ENCODE data around the gene PEX26.
A peak's percentile ranks its signal among the peaks of the same experiment; 100 is the strongest.

PEX26 gene

GRCh38 chr22:18077639-18078328, at the start of gene PEX26:
Gene PEX26 (plus strand): TSS chr22:18077990. CDS start chr22:18078377, 387 bp downstream.
- H3K4me3 ChIP-seq (ENCODE audit: low read depth, low read length), result peak within 1 kb of the TSS; percentile 97
- no peak for TF ChIP-seq CTCF (IDR thresholded peaks at IDR 0.05; ENCODE audit: borderline replicate concordance, insufficient read depth, low read depth, low read length)

DNA sequence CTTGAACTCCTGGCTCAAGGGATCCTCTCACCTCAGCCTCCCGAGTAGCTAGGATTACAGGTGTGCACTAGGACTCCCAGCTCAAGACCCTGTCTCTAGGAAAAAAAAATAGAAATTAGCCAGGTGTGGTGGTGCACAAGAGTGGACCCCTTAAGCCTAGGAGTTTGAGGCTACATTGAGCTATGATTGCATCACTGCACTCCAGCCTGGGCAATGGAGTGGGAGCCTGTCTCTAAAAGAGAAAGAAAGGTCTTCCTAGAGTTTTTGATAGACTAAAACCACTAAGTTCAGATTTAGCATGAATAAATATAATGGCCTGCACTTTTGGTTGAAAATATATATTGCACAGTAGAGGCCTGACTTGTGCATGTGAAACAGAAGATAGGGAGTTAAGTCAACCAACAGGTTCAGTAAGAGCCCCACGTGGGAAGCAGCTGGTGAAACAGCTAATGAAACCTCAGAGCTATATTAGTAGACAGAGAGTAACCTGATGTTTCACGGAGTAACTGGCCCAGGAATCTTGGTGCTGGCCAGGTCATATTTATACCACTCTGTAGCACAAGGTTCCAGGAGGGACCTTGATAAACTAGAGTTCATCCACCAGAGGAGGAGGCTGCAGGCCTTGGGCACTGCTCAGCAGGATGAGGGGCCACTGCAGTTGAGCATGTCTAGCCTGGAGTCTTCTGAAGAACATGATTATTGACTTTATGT, 48.8 kb upstream of the PEX26 start:
- H3K4me3 ChIP-seq (ENCODE audit: low read depth, low read length), result no peak overlapping the region
- no peak for TF ChIP-seq CTCF (IDR thresholded peaks at IDR 0.05; ENCODE audit: borderline replicate concordance, insufficient read depth, low read depth, low read length)

GRCh38 chr22:18029686-18030267, 48.0 kb upstream of the PEX26 start:
- no peak for TF ChIP-seq CTCF (IDR thresholded peaks at IDR 0.05; ENCODE audit: borderline replicate concordance, insufficient read depth, low read depth, low read length)
- no peak overlapping the region for H3K4me3 ChIP-seq (ENCODE audit: low read depth, low read length)

- no peak for TF ChIP-seq CTCF (IDR thresholded peaks at IDR 0.05; ENCODE audit: borderline replicate concordance, insufficient read depth, low read depth, low read length)
- no peak overlapping the region for H3K4me3 ChIP-seq (ENCODE audit: low read depth, low read length)
Observed at GRCh38 chr22:18031695-18032454, 45.9 kb upstream of the PEX26 start.

- H3K4me3 ChIP-seq (ENCODE audit: low read depth, low read length), result no peak overlapping the region
- TF ChIP-seq CTCF (IDR thresholded peaks at IDR 0.05; ENCODE audit: borderline replicate concordance, insufficient read depth, low read depth, low read length), result no peak
Observed at GRCh38 chr22:18032455-18033101, 45.2 kb upstream of the PEX26 start.

- H3K4me3 ChIP-seq (ENCODE audit: low read depth, low read length), result no peak overlapping the region
Observed at GRCh38 chr22:18033204-18033998, 44.4 kb upstream of the PEX26 start.

More at GRCh38 chr22:18033204-18033998, 44.4 kb upstream of the PEX26 start:
- TF ChIP-seq CTCF (IDR thresholded peaks at IDR 0.05; ENCODE audit: borderline replicate concordance, insufficient read depth, low read depth, low read length), result no peak

Measured in GM12875 (cell line).